Ramos (cell line): ENCODE data around the gene LOXHD1.

Experiments used
- in situ Hi-C: fragments of 300-500 bp; cut with MboI; formaldehyde crosslinking; loops from one replicate; pipeline ENCODE4 v1.14.3; 2022; ENCODE audit warnings: low sequenced_read_pairs; ENCODE audit not compliant: unreplicated experiment

The LOXHD1 gene

DNA sequence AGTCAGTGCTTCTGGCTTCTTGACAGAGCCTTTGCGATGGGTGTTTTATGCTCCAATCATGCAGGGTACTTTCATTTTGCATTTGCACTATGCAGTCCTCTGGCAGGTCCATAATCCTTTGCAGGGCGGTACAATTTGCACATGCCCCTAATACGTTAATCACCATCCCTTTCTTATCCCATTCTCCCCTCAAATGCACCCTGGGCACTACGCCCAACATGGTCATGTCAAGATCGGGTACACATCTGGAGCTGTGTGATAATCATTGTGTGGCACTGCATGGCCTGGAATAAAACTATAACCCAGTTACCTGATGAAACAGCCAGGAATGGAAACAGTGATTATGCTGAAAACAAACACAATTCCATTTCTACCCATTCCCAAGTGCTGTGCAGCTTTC lies 27.7 kb downstream of the LOXHD1 start:
- in situ Hi-C loops = no loop called here

DNA sequence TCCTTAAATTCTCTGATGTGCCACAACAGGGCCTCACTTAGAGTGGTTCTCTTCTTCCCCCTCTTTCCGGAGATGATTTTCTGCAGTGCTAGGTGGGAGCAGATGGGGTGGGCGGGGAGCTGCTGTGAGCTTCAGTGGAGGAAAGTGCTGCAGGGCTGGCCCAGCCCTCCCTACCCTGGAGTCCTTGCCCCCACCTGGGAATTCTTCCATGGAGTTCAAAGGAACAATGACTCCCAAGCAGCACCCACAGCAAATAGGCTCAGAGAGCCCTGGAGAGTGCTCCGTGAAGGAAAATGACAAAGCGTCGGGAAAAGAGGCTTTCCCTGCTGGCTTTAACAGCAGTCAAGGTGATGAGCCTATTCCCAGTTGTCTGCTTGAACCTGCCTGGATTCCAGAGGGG lies 28.8 kb downstream of the LOXHD1 start:
- in situ Hi-C loops = no loop called here

- in situ Hi-C loops = no loop called here
These were observed 29.9 kb downstream of the LOXHD1 start for GRCh38 chr18:46627136-46627535.

DNA sequence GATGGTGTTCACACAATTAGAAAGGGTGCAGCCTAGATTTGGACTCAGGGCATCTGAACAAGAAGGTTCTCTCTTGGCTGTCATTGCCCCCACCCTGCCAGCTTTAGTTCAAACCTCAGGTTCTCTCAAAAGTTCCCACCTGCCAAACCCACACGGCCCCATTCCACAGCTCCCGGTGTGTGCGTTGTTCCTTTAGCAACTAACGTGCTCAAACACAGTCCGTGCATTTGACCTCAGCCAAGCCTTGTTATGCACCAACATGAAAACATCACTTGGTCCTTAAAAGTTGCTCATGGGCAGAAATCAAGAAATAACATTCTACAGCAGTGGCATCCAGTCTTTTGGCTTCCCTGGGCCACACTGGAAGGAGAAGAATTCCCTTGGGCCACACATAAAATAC lies 32.0 kb downstream of the LOXHD1 start:
- in situ Hi-C loops = no loop called here

DNA sequence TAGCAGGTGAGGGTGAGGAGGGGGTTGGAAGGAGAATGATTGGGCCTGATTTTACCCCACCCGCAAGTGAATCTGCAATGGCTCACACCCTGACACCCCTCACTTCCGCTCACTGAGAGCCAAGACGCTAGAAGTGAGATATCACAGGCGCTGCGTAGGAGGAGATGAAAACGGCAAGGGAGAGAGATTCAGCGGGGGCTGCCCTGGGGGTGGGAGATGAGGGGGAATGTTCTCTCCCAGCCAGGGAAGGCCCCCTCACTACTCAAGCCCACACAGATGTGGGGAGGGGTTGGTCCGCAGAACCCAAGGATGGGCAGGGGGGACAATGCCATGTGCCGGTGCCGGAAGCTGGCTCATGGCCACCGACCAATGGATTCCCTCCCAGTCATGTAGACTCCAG lies 32.9 kb downstream of the LOXHD1 start:
- in situ Hi-C loops = no loop called here

DNA sequence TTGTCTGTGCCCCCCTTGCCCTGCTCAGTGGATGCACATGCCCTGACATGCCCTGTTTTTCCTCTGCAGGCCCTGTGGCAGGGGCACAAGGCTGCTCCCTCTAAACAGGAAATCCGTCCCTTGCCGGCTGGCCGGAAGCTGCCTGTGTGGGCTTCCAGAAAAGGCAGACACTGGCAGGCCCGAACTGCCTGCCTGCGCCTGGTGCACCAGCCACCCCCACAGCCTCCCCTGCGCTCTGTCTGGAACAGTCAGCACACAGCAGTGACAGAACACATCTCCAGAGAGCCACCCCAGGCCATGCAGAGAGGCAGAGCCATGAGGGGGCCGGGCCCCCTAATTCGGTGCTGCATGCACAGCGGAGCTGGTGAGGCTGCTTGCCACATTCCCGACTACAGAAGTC lies 33.5 kb downstream of the LOXHD1 start:
- in situ Hi-C loops = no loop called here

DNA sequence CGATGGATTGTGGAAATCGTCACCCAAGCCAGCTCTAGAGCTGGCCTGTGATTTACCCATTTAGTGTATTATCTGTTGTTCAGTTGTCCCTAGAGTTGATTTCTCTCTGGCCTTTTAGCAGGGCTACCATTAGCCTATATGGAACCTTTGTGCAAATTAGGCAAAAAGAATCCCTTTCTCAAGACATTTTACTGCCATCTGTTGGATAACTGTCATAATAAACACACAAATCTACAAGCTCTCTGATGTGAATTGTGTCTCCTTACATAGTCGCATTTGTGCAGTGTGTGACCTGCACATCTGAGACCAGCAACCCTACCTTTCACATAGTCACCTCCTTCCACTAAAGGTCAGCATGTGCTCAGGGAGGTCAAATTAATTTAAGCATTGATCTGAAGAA lies 34.0 kb downstream of the LOXHD1 start:
- in situ Hi-C loops = no loop called here

- in situ Hi-C loops = no loop called here
These were observed 34.6 kb downstream of the LOXHD1 start for GRCh38 chr18:46622451-46622850.

DNA sequence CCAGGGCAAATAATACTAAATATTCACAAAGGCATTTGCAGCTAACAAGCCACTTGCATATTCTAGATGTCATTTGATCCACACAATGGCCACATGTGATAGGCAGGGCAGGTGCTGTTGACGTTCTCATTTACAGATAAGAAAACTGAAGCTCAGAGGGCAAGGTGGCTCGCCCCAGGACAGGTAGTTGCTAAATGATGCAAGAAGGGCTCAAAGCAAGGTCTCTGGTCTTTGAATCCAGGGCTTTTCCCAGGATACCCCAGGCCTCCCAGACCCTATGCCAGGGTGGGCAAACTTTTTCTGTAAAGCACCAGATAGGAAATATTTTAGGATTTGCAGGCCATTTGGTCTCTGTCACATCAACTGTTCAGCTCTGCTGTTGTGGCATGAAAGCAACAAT lies 35.1 kb downstream of the LOXHD1 start:
- in situ Hi-C loops = no loop called here

- in situ Hi-C loops = no loop called here
These were observed 35.8 kb downstream of the LOXHD1 start for GRCh38 chr18:46621111-46621766.

DNA sequence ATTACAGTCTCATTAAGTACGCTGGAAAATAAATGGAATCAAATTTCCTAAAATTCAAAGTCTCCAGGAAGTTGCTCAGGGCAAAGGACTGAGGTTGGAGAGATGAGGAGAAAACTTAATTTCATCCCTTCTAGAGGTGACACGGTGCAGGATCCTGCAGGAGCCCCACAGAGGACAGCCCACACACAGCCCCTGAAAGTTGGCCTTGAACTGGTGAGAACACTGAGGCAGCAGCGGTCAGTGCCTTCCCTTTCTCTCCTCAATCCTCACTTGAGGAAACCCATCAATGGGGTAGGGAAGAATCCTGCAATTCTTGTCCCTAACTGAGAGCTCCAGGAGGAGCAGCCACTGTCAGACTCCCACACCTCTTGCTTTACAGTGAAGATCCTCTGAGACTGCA lies 37.5 kb downstream of the LOXHD1 start:
- in situ Hi-C loops = no loop called here

DNA sequence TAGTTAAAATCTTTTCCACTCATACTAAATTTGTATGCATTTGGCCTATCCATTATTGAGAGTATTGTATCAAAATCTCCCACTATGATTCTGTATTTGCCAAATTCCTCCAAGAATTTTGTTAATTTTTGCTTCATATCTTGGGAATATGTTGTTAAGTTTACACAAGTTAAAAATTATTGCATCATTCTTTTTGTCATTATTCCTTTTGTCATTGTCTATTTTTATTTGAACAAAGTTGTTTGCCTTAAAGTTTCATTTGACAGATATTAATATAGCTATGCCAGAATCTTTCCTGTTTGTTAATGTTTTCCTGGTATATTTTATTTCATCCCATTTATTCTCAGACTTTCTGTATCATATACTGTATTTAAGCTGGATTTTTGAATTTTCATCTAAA lies 41.3 kb downstream of the LOXHD1 start:
- in situ Hi-C loops = no loop called here

GRCh38 chr18:46609048-46609447 lies 48.0 kb downstream of the LOXHD1 start:
- in situ Hi-C loops = no loop called here

DNA sequence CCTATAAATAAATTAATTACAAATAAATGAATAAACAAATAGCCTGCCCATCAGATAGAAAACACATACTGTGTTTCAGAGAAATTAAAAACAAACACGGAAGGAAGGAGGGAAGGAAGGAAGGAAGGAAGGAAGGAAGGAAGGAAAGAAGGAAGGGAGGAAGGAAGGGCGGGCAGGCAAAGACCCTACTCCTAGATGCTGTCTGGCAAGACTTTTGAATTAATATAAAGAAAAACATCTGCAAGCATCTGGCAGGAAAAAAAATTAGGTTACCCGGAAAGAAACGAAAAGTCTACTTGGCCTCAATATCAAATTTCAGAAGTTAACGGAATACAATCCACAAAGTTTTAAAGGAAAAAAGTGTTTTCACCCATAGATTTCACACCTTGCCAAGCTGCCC lies 49.1 kb downstream of the LOXHD1 start:
- in situ Hi-C loops = no loop called here

- in situ Hi-C loops = no loop called here
These were observed 55.7 kb downstream of the LOXHD1 start for GRCh38 chr18:46601141-46601805.

GRCh38 chr18:46596119-46596518 lies 60.9 kb downstream of the LOXHD1 start:
- in situ Hi-C loops = no loop called here

GRCh38 chr18:46591783-46592391 lies 65.1 kb downstream of the LOXHD1 start:
- in situ Hi-C loops = no loop called here

GRCh38 chr18:46590103-46590502 lies 66.9 kb downstream of the LOXHD1 start:
- in situ Hi-C loops = no loop called here

DNA sequence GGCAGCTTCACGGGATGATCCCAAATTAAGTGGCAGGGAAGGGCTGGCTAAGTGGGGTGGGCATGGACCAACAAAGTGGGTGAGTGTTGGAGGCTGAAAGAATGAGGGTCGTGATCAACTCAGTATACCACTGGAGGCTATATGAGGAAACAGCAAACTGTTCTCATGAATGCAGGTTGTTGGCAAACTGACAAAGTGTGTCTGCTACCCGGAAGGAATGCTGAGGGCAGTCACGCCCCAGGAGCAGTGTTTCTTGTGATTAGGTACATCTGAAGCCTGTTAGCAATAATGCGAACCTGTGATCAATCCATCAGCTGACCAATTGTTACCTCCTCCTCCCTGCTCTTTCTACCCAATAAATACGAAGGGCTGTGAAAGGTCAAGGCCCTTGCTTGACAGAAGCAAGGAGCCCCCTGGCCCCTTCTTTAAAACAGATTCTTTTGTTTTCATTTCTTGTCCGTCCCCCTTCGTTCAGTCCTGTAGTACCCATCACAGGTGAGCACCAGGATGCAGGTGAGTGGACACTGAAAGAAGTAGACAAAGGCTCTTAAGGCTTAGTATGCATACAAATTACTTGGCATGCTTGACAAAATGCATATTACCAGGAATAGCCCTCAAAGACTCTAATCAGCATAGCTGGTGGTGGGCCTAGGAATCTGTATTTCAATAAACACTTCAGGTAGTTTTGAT lies 67.9 kb downstream of the LOXHD1 start:
- in situ Hi-C loops = no loop called here

GRCh38 chr18:46587600-46587999 lies 69.4 kb downstream of the LOXHD1 start:
- in situ Hi-C loops = no loop called here

DNA sequence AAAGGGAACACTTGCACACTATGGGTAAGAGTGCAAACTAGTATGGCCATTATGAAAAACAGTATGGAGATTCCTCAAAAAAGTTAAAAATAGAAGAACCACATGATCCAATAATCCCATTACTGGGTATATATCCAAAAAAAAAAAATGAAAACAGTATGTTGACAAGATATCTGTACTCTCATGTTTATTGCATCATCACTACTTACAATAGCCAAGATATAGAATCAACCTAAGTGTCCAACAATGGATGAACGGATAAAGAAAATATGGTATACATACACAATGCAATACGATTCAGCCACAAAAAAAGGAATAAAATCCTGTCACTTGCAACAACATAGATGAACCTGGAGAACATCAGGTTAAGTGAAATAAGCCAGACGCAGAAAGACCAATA lies 73.3 kb downstream of the LOXHD1 start:
- in situ Hi-C loops = no loop called here
